Hematopoietic multipotent progenitor cell treated with erythropoietin and hydrocortisone succinate and interleukin-3 and kit ligand, for 8 days (in vitro differentiated cells): ENCODE data around the gene PIBF1.

Experiments used
- DNase-seq: peaks from one replicate; pipeline ENCODE4 v3.0.0-alpha.2; 2015

PIBF1 gene

DNA sequence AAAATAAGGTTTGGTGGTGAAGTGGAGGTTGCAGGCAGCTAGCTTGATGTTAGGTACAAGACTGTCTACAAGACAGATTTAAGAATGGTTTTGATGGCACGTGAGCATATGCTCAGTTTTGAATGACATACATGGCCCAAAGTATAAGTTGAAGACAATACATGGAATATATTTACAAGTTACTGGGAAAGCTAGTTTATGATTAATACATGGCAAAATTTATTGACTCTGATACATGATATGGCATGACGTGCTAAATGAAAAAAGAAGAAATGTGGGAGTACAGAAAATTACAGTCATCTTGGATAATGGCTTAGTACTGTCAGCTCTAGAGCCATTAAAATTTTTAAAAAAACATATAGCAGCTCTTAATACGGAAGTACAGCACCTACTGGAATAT is 281.2 kb downstream of the PIBF1 start:
- no peak for DNase-seq

DNA sequence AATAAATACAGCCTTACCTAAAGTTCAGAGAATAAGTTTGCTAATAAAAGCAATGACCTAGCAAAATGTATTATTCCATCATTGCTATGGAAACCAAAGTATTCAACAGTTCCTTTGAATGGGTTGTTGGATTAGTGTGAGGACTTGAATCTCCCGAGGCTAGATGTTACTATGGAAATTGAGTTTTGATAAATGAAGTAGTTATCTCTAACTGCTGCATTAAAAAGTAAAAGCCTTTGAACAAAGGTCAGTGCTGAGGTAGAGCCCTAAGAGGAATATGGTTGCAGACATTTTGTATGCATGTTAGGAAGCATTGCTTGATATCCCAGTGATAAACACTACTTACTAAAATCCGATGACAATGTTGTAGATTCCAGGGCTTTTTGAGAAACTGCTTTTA is 283.1 kb downstream of the PIBF1 start:
- DNase-seq: no peak

DNA sequence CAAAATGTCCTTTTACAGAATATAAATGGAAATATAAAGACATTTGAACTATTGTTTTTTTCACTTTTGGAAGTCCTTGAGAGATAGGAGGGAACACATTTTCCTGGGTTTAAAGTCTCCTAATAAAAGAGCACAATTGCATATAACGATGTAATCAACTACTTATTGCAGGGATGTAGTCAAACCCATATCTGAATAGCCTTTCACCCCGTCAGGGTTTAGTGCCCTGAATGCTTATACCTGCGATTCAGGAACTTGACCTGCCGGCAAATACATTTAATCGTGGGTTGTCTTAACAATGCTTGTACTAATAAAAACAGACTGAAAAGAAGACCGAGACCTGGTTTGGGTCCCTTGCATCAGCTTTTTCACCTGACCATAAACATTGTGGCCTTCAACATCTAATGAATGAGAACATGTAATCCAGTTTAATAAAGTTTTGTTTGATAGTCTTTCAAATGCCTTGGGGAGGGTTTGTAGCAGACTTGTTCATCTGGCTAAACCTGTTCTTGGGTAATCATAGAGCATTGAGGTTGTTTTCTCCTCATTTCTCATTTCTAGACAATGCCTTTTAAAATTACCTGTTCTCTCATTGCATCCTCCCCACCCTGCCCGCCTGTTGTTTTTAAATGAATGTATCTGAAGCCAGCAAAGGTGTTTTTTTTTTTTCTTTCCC is 283.9 kb downstream of the PIBF1 start:
- DNase-seq: no peak
